HG02884 (cell line): ENCODE results near the gene PTPRN.
"Not testable (repeated sequence)": the region's sequence is repeated elsewhere in the genome, so short reads cannot be mapped to it uniquely, and the experiment has no call there.

Experiments
- ATAC-seq: cut with Tn5 transposase; IDR thresholded peaks from one replicate; pipeline ENCODE4 v1.9.1; 2021; ENCODE audit warnings: mild to moderate bottlenecking, moderate library complexity; ENCODE audit not compliant: unreplicated experiment

PTPRN gene

GRCh38 chr2:219309278-219309677, at the start of gene PTPRN:
Gene PTPRN (minus strand): TSS chr2:219309401. CDS start chr2:219309332, 69 bp downstream.
- ATAC-seq, result no peak

GRCh38 chr2:219358170-219359075, 49.2 kb upstream of the PTPRN start:
- ATAC-seq, result no peak

GRCh38 chr2:219356834-219357233, 47.6 kb upstream of the PTPRN start:
- no peak for ATAC-seq

- no peak for ATAC-seq
Measured at GRCh38 chr2:219354582-219354981, 45.4 kb upstream of the PTPRN start.

- no peak for ATAC-seq
Measured at GRCh38 chr2:219353129-219353528, 43.9 kb upstream of the PTPRN start.

- ATAC-seq, result no peak
Measured at GRCh38 chr2:219352448-219353023, 43.3 kb upstream of the PTPRN start.

- no peak for ATAC-seq
Measured at GRCh38 chr2:219350710-219351221, 41.6 kb upstream of the PTPRN start.

GRCh38 chr2:219350215-219350614, 41.0 kb upstream of the PTPRN start:
- no peak for ATAC-seq

- ATAC-seq, result no peak
Measured at GRCh38 chr2:219344751-219345430, 35.7 kb upstream of the PTPRN start.

GRCh38 chr2:219335373-219335786, 26.2 kb upstream of the PTPRN start:
- ATAC-seq, result no peak

GRCh38 chr2:219334076-219334475, 24.9 kb upstream of the PTPRN start:
- no peak for ATAC-seq

- no peak for ATAC-seq
Measured at GRCh38 chr2:219332542-219332941, 23.3 kb upstream of the PTPRN start, which contains the start of gene RESP18. Gene RESP18 (minus strand): TSS chr2:219332744.

- ATAC-seq, result no peak
Measured at GRCh38 chr2:219331560-219332213, 22.5 kb upstream of the PTPRN start.

- ATAC-seq, result no peak
Measured at GRCh38 chr2:219327719-219328118, 18.5 kb upstream of the PTPRN start.

GRCh38 chr2:219325657-219326315, 16.6 kb upstream of the PTPRN start:
- no peak for ATAC-seq

GRCh38 chr2:219325136-219325535, 15.9 kb upstream of the PTPRN start:
- no peak for ATAC-seq

GRCh38 chr2:219323434-219323833, 14.2 kb upstream of the PTPRN start:
- no peak for ATAC-seq

- no peak for ATAC-seq
Measured at GRCh38 chr2:219314804-219315468, 5.7 kb upstream of the PTPRN start.

GRCh38 chr2:219312683-219313263, 3.6 kb upstream of the PTPRN start:
- ATAC-seq, result not testable (repeated sequence)
